Spleen (tissue), 13 donors: ENCODE measurements around the gene SMPD1. TPM values are rescaled to one million over a fixed set of nuclear protein-coding genes. Genes with fewer than 3 reads are reported as not detected.
A peak's percentile ranks its signal among the peaks of the same experiment; 100 is the strongest.

Source experiments
- DNase-seq: peaks from one replicate; pipeline ENCODE4 v3.0.0-alpha.2; 2020
- H3K27ac ChIP-seq, 8 donors: fragments of 200-600 bp; sonication (generic) in 7 of 8; 1 replicate in 4 of 8; 2 replicates in 4 of 8; pipeline versions ENCODE4 v1.5.0 to v1.8.0; 2016 to 2021; ENCODE audit warnings: inconsistent platforms in 4 of 8, mild to moderate bottlenecking in 4 of 8, moderate library complexity in 1 of 8
- H3K27me3 ChIP-seq, 7 donors: fragments of 200-600 bp; sonication (generic) in 6 of 7; replicated peaks in 1 of 7; 1 replicate in 4 of 7; 2 replicates in 3 of 7; pipeline versions ENCODE4 v1.5.0 to v1.8.0; 2016 to 2021; ENCODE audit warnings: inconsistent platforms in 3 of 7, mild to moderate bottlenecking in 1 of 7
- H3K36me3 ChIP-seq, 6 donors: fragments of 200-600 bp; sonication (generic) in 5 of 6; 1 replicate in 4 of 6; 2 replicates in 2 of 6; pipeline versions ENCODE4 v1.5.0 to v1.8.0; 2016 to 2021; ENCODE audit warnings: inconsistent platforms in 2 of 6
- H3K4me1 ChIP-seq, 6 donors: fragments of 200-600 bp; sonication (generic) in 5 of 6; 1 replicate in 3 of 6; 2 replicates in 3 of 6; pipeline versions ENCODE4 v1.5.0 to v1.8.0; 2016 to 2021; ENCODE audit warnings: inconsistent platforms in 3 of 6
- H3K4me3 ChIP-seq, 8 donors: fragments of 200-600 bp; sonication (generic) in 7 of 8; 1 replicate in 4 of 8; 2 replicates in 4 of 8; pipeline versions ENCODE4 v1.5.0 to v1.8.0; 2016 to 2021; ENCODE audit warnings: inconsistent platforms in 4 of 8, mild to moderate bottlenecking in 4 of 8, moderate library complexity in 2 of 8
- H3K9me3 ChIP-seq, 8 donors: fragments of 200-600 bp; sonication (generic) in 7 of 8; 1 replicate in 4 of 8; 2 replicates in 4 of 8; pipeline versions ENCODE4 v1.5.0 to v1.8.0; 2016 to 2021; ENCODE audit warnings: inconsistent platforms in 4 of 8
- POLR2A ChIP-seq, 3 donors: fragments of 450-650 bp; IDR thresholded peaks; one replicate each; pipeline ENCODE4 v1.5.1; 2017; ENCODE audit warnings: antibody characterized with exemption in 3 of 3, mild to moderate bottlenecking in 1 of 3
- POLR2AphosphoS5 ChIP-seq, 3 donors: sonication (generic); formaldehyde crosslinking; IDR thresholded peaks; one replicate each; pipeline ENCODE4 v1.5.1; 2017; ENCODE audit warnings: antibody characterized with exemption in 3 of 3
- WGBS, 5 donors: extraction: QIAGEN DNeasy Blood & Tissue Kit in 3 of 5; methylation state at CpG; one replicate each; pipeline versions ENCODE4 v1.1.5 to v1.1.7; 2013 to 2018; 5-methylcytosine and 5-hydroxymethylcytosine counted together
- intact Hi-C: fragments of 100-400 bp; cut with DNase I; formaldehyde crosslinking; loops from one replicate; pipeline ENCODE4 v1.15.0; 2023; ENCODE audit warnings: low total_unique reads
- long read RNA-seq, 2 donors: transcript quantifications; one replicate each; lab custom pipeline, GENCODE V29; 2026
- polyA plus RNA-seq, 3 donors: library from polyadenylated mRNA; stranded (reverse); fragments of 200-250 nt; gene quantifications; one replicate each; pipeline ENCODE4 v1.2.1, GENCODE V29; 2013
- total RNA-seq, 7 donors: library from RNA; depleted of rRNA in 3 of 7; stranded (reverse); fragments of >200 nt in 3 of 7; fragmentation: NEBNext Ultra II Directional in 4 of 7; extraction: Animal tissue kit (Norgen Biotek cat#: 25700) in 4 of 7; gene quantifications; one replicate each; pipeline versions ENCODE4 v1.1.0 to v1.2.1, GENCODE V29; 2016 to 2021
- TF ChIP-seq, protein P1 (sequence below), 11 experiments: fragments of 200-600 bp in 7 of 11; fragments of 450-650 bp in 4 of 11; sonication (generic) in 4 of 11; IDR thresholded peaks in 8 of 11; conservative IDR thresholded peaks in 3 of 11; 1 replicate in 7 of 11; 2 replicates in 4 of 11; pipeline versions ENCODE4 v1.4.0 to v1.8.0; 2016 to 2021; ENCODE audit warnings: antibody characterized with exemption in 11 of 11, inconsistent platforms in 4 of 11, mild to moderate bottlenecking in 1 of 11
- donor health status: healthy with polysubstance abuse.
- donor health status: DM: no; HTN: no; CAD: no; lungs with moderate emphysema.
- donor health status: DM: no; HTN: no; CAD: no.
- donor health status: Bipolar disorder and iron deficiency.
- donor health status: healthy.
- donor health status: DM: no; HTN: no; CAD: no.
- donor health status: DM: yes; HTN: yes; CAD: no.

SMPD1 gene
- total RNA-seq (10 to 100 TPM; 21.9 to 33.8 (median 27.7) TPM), polyA plus RNA-seq (10 to 100 TPM; 23.8 to 28.9 (median 24.2) TPM)
- long read RNA-seq, donor 1, partial matches to known transcripts: 6 of 9 reads
- long read RNA-seq, donor 1, other reads (novel, unspliced or antisense): 0 of 9 reads
- long read RNA-seq, donor 2, partial matches to known transcripts: 5 of 8 reads
- long read RNA-seq, donor 2, other reads (novel, unspliced or antisense): 0 of 8 reads

GRCh38 chr11:6389905-6390717 is at the start of gene SMPD1:
Gene SMPD1, plus strand, starts transcription at chr11:6390474. Its CDS starts 125 bp downstream, at chr11:6390599.
- intact Hi-C loops: no loop called here
- no peaks in the 10 kb centered on the region for H3K27me3 ChIP-seq
- DNase-seq: peak; percentile 99
- peaks cover 0 to 32% (median 16%) of the 10 kb centered on the region in 6 donors for H3K36me3 ChIP-seq
- peak within 1 kb of the TSS; percentile 78 to 94 (median 92) for H3K27ac ChIP-seq
- no peaks in the 10 kb centered on the region for H3K9me3 ChIP-seq
- 1% methylated on average over 21 to 63 of the region's 63 CpGs for WGBS, 5 donors
- H3K4me3 ChIP-seq: peak within 1 kb of the TSS; percentile 63 to 85 (median 75)
- H3K4me1 ChIP-seq: peaks cover 12 to 40% (median 24%) of the 10 kb centered on the region in 6 donors
- TF ChIP-seq, protein P1, sequence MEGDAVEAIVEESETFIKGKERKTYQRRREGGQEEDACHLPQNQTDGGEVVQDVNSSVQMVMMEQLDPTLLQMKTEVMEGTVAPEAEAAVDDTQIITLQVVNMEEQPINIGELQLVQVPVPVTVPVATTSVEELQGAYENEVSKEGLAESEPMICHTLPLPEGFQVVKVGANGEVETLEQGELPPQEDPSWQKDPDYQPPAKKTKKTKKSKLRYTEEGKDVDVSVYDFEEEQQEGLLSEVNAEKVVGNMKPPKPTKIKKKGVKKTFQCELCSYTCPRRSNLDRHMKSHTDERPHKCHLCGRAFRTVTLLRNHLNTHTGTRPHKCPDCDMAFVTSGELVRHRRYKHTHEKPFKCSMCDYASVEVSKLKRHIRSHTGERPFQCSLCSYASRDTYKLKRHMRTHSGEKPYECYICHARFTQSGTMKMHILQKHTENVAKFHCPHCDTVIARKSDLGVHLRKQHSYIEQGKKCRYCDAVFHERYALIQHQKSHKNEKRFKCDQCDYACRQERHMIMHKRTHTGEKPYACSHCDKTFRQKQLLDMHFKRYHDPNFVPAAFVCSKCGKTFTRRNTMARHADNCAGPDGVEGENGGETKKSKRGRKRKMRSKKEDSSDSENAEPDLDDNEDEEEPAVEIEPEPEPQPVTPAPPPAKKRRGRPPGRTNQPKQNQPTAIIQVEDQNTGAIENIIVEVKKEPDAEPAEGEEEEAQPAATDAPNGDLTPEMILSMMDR (IDR thresholded peaks at IDR 0.05 in 8 of 11, conservative IDR thresholded peaks at IDR 0.05 in 3 of 11): peak in 2 of 11 experiments; percentile 29 to 44
- TF ChIP-seq POLR2A (IDR thresholded peaks at IDR 0.05) (peak in 2 of 3 donors; percentile 39 to 74), POLR2AphosphoS5 (IDR thresholded peaks at IDR 0.05) (peak; percentile 89 to 94 (median 92))

GRCh38 chr11:6345366-6345765 is 44.9 kb upstream of the SMPD1 start:
- intact Hi-C loops: no loop called here
- no peak overlapping the region for H3K27ac ChIP-seq
- H3K9me3 ChIP-seq: no peaks in the 10 kb centered on the region
- peaks cover 0 to 6% (median 0%) of the 10 kb centered on the region in 7 donors for H3K27me3 ChIP-seq
- H3K4me3 ChIP-seq: no peak overlapping the region
- no peaks in the 10 kb centered on the region for H3K4me1 ChIP-seq
- WGBS, 5 donors: 87 to 92% (median 90%) methylated on average over 1 of the region's 1 CpG
- TF ChIP-seq POLR2A (IDR thresholded peaks at IDR 0.05) (no peak), POLR2AphosphoS5 (IDR thresholded peaks at IDR 0.05) (no peak)
- TF ChIP-seq, protein P1 (IDR thresholded peaks at IDR 0.05 in 8 of 11, conservative IDR thresholded peaks at IDR 0.05 in 3 of 11): no peak
- H3K36me3 ChIP-seq: no peaks in the 10 kb centered on the region
- no peak for DNase-seq

- DNase-seq: no peak
- no peak overlapping the region for H3K4me3 ChIP-seq
- H3K27me3 ChIP-seq: no peaks in the 10 kb centered on the region
- H3K9me3 ChIP-seq: no peaks in the 10 kb centered on the region
- peaks cover 0 to 6% (median 0%) of the 10 kb centered on the region in 6 donors for H3K4me1 ChIP-seq
- intact Hi-C loops: loop anchor here (5.0 to 10.0 kb wide), 2 partner anchors 95 to 328 kb away; partner anchors contain the start of gene CCKBR
- H3K27ac ChIP-seq: no peak overlapping the region
- no peak for TF ChIP-seq POLR2A (IDR thresholded peaks at IDR 0.05)
- no peak for TF ChIP-seq POLR2AphosphoS5 (IDR thresholded peaks at IDR 0.05)
- TF ChIP-seq, protein P1 (IDR thresholded peaks at IDR 0.05 in 8 of 11, conservative IDR thresholded peaks at IDR 0.05 in 3 of 11): no peak
- H3K36me3 ChIP-seq: no peaks in the 10 kb centered on the region
Observed at GRCh38 chr11:6350043-6350442, 40.2 kb upstream of the SMPD1 start.

GRCh38 chr11:6350486-6350885 is 39.8 kb upstream of the SMPD1 start:
- intact Hi-C loops: loop anchor here (5.0 to 10.0 kb wide), 2 partner anchors 96 to 328 kb away; partner anchors contain the start of gene CCKBR
- no peak for DNase-seq
- 79 to 92% (median 91%) methylated on average over 2 of the region's 2 CpGs for WGBS, 5 donors
- Histone ChIP-seq H3K4me3 (no peak overlapping the region), H3K27ac (no peak overlapping the region), H3K4me1 (peaks cover 0 to 6% (median 0%) of the 10 kb centered on the region in 6 donors), H3K27me3 (no peaks in the 10 kb centered on the region), H3K9me3 (no peaks in the 10 kb centered on the region), H3K36me3 (no peaks in the 10 kb centered on the region)
- TF ChIP-seq POLR2AphosphoS5 (IDR thresholded peaks at IDR 0.05) (no peak), POLR2A (IDR thresholded peaks at IDR 0.05) (no peak)
- TF ChIP-seq, protein P1 (IDR thresholded peaks at IDR 0.05 in 8 of 11, conservative IDR thresholded peaks at IDR 0.05 in 3 of 11): no peak
